Fibroblast of villous mesenchyme (primary cell): ENCODE data around the gene ANKH. TPM values are rescaled to one million over a fixed set of nuclear protein-coding genes. Genes with fewer than 3 reads are reported as not detected.

Source experiments
- DNase-seq: peaks from one replicate; pipeline ENCODE4 v3.0.0-alpha.2; 2010; ENCODE audit warnings: low read depth
- H3K4me3 ChIP-seq: 2 replicates; pipeline ENCODE4 v1.5.1; 2011; ENCODE audit warnings: low read depth, mild to moderate bottlenecking, low read length
- CTCF ChIP-seq: IDR thresholded peaks from 2 replicates; pipeline ENCODE4 v1.5.1; 2012; ENCODE audit warnings: low read depth, mild to moderate bottlenecking, low read length; ENCODE audit not compliant: insufficient read depth
- total RNA-seq: library from RNA; depleted of rRNA; stranded (reverse); fragments of >200 nt; gene quantifications from 2 replicates; pipeline ENCODE4 v1.2.3, GENCODE V29; 2012

ANKH gene
- total RNA-seq, 1 donor, result 8.2 TPM

GRCh38 chr5:14673443-14673842 lies 198.1 kb downstream of the ANKH start:
- no peak overlapping the region for H3K4me3 ChIP-seq
- no peak for TF ChIP-seq CTCF
- no peak for DNase-seq

DNA sequence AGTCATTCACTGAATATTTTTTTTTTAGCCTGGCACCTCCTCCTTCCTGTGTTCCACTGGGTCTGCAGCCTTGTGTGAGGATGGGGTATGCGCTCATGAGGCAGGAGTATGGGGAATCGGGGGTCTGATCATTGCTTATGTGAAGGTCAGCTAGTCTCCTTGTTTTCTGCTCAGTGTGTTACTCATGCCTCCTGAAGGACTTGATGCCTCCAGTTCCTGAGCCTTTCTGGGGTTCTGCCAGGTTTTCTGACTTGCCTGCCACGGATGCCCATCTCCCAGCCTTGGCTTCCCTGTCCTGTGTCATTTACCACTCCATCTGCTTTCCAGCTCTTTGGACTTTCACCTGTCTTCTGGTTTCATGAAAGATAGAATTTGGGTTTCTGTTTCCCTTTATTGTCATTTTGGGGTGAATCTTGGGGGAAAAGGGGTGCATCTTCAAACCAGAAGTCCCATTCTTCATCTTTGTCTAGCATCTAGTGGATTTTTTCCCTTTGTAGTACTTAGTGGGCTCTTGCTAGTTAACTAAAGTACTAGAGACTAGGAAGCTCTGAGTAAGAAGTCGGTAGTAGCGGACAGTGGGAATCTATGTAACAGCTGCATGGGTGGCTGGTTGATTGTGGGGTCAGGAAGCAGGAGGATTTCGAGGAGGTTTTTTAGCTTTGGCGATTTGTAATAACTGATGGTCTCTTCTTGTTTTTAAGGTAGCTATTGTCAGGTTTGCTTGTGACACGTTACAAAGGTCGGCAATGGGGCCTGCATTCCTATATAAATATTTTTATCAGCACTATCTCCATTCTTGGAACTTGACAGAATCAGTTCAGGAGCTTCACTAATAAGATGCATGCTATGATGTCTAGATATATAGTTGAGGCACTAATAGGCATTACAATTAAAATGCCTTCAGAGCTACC lies 198.8 kb downstream of the ANKH start:
- TF ChIP-seq CTCF, result no peak
- H3K4me3 ChIP-seq, result no peak overlapping the region
- DNase-seq, result no peak

DNA sequence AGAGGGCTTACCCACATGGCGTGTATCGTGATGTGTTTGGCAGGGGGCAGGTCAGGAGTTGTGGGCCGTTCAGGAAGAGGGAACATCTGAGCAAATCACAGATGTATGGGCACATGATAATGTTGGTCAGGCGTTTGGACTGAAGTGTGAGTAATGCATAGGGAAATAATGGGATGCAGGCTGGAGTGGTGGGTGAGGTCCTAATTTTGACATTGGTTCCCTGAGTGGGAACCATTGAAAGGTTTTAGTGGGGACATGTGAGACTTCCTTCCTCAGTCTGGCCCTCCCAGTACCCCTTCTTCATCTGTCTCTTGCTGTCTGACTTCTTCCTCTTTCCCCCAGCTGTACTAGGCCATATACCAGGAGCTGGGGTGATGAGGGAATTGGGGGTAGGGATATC lies 199.5 kb downstream of the ANKH start:
- no peak for DNase-seq
- TF ChIP-seq CTCF, result no peak
- H3K4me3 ChIP-seq, result no peak overlapping the region

GRCh38 chr5:14671414-14671813 lies 200.2 kb downstream of the ANKH start:
- no peak overlapping the region for H3K4me3 ChIP-seq
- DNase-seq, result no peak
- no peak for TF ChIP-seq CTCF

GRCh38 chr5:14669975-14670374 lies 201.6 kb downstream of the ANKH start:
- no peak for DNase-seq
- no peak overlapping the region for H3K4me3 ChIP-seq
- TF ChIP-seq CTCF, result no peak

GRCh38 chr5:14669415-14669814 lies 202.2 kb downstream of the ANKH start:
- H3K4me3 ChIP-seq, result no peak overlapping the region
- DNase-seq, result no peak
- no peak for TF ChIP-seq CTCF

DNA sequence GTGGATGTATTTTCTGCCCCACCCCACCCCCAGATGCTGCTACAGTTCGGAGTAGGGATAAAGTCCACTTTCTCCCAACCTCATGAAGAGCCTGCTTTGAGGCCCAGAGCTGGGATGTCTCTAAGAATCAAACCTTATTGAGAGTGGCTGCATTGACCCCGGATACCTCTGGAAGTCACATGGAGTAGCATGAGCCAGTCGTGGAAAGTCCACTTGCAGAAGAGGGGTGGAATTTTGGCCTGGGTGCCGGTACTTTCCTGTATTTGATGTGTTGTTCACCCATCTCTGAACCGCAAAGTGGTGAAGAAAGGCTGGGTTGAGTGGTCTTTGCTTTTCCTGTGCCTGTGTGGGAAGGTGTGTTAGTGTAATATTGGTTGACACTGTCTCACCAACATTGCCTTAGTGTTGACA lies 203.4 kb downstream of the ANKH start:
- no peak for TF ChIP-seq CTCF
- DNase-seq, result no peak
- H3K4me3 ChIP-seq, result no peak overlapping the region
